Activated T-cell treated with anti-CD3 and anti-CD28 coated beads, Interleukin-2, amount 50 U/mL, for 4 hours (primary cell): Measurements from ENCODE around the gene CATSPERB. TPM values are rescaled to one million over a fixed set of nuclear protein-coding genes. Genes with fewer than 3 reads are reported as not detected.
"Not testable (repeated sequence)": the region's sequence is repeated elsewhere in the genome, so short reads cannot be mapped to it uniquely, and the experiment has no call there.

Experiments
- ATAC-seq, 2 donors: fragments of 200-7000 bp; cut with Tn5 transposase; one replicate each; pipeline ENCODE4 v1.10.0; 2021
- DNase-seq: peaks from one replicate; pipeline ENCODE4 v3.0.0-alpha.2; 2020
- H3K27me3 Mint-ChIP-seq: one replicate; pipeline ENCODE4 v1.8.0; 2021; ENCODE audit warnings: low read depth, mixed read lengths
- H3K36me3 Mint-ChIP-seq: one replicate; pipeline ENCODE4 v1.8.0; 2022; ENCODE audit warnings: mixed read lengths; ENCODE audit not compliant: insufficient read depth
- H3K4me1 Mint-ChIP-seq: one replicate; pipeline ENCODE4 v1.8.0; 2021; ENCODE audit warnings: low read depth, mixed read lengths
- H3K4me3 Mint-ChIP-seq: one replicate; pipeline ENCODE4 v1.8.0; 2021; ENCODE audit warnings: mild to moderate bottlenecking, moderate library complexity, mixed read lengths
- H3K9me3 Mint-ChIP-seq: one replicate; pipeline ENCODE4 v1.8.0; 2021; ENCODE audit warnings: mixed read lengths
- total RNA-seq, 3 donors: library from RNA; stranded (reverse); gene quantifications; one replicate each; pipeline ENCODE4 v1.2.1, GENCODE V29; 2021

Gene CATSPERB
- total RNA-seq, 3 donors from 2014 or later = 0.05 to 0.21 (median 0.08) TPM

DNA sequence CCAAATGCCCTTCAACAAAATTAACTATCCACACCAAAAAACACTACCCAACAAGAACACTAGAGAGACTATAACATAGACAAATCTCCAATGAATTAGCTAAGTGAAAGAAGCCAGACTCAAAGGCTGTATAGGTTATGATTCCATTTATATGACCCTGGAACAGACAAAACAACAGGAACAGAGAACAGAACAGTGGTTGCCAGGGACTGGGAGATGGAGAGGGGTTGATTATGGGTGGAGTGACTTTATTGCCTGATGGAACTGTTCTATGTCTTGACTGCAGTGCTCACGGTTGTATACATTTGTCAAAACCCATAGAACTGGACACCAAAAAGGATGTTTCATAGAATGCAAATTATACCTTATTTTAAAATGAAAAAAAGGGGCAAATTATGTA is 14.9 kb downstream of the CATSPERB start:
- Mint-ChIP-seq H3K27me3 (no peaks in the 10 kb centered on the region), H3K4me3 (no peak overlapping the region), H3K4me1 (peaks cover 7% of the 10 kb centered on the region), H3K9me3 (no peaks in the 10 kb centered on the region), H3K36me3 (peaks cover under 1% of the 10 kb centered on the region)
- DNase-seq (no peak), ATAC-seq (no peak)

DNA sequence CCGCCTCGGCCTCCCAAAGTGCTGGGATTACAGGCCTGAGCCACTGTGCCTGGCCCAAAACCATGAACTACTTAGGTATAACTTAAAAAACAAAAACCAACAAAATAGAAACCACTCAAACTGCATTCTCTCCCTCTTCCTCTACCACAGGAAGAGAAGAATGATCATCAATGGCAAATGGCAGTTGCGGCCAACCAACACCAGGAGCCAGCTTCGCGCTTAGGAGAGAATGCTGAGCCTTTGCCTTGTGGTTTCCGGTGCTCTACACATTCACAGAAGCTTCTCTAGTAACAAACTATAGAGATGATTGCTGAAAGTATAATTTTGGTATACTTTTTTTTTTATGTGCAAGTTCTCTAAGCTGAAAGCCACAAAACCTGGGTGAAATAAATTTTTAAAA is 17.1 kb downstream of the CATSPERB start:
- Mint-ChIP-seq H3K9me3 (no peaks in the 10 kb centered on the region), H3K4me3 (no peak overlapping the region), H3K4me1 (peaks cover 5% of the 10 kb centered on the region), H3K36me3 (no peaks in the 10 kb centered on the region), H3K27me3 (no peaks in the 10 kb centered on the region)
- ATAC-seq (no peak), DNase-seq (no peak)

DNA sequence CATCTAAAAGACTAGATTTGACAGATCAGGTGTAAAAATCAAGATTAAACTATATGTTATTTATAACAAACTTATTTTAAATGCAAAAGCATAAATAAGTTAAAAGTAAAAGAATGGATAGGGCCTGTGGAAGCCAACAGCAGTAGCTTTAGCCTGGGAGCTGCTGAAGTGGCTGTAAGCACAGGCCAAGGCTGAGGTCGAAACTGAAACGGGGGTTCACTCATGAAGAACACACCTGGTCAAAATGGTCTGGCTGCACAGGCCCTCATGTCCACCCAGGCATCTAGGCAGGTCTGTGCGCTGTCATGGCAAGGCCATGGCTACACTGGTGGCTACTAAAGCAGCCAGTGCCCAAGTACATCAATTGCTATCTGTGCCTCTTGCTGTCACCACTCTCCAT is 23.1 kb downstream of the CATSPERB start:
- DNase-seq (no peak), ATAC-seq (no peak)
- Mint-ChIP-seq H3K4me3 (no peak overlapping the region), H3K27me3 (no peaks in the 10 kb centered on the region), H3K9me3 (no peaks in the 10 kb centered on the region), H3K4me1 (no peaks in the 10 kb centered on the region), H3K36me3 (no peaks in the 10 kb centered on the region)

DNA sequence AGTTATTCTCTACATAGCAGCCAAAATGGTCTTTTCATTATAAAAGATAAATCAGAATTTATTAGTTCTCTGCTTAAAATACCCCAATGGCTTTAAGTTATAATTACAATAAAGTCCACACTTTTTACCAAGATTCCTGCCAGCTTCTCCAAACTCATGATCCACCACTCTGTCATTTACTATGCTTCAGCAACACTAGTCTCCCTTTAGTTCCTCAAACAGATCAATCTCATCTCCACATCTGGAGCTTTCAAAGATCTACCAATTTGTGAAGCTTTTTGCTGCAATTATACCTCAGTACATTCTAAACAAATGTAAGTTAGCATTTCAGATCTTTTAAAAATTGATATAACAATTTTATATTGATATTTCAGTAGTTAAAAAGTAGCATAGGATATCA is 24.9 kb downstream of the CATSPERB start:
- Mint-ChIP-seq H3K4me1 (no peaks in the 10 kb centered on the region), H3K36me3 (no peaks in the 10 kb centered on the region), H3K27me3 (no peaks in the 10 kb centered on the region), H3K9me3 (no peaks in the 10 kb centered on the region), H3K4me3 (no peak overlapping the region)
- no peak for ATAC-seq
- DNase-seq = no peak

DNA sequence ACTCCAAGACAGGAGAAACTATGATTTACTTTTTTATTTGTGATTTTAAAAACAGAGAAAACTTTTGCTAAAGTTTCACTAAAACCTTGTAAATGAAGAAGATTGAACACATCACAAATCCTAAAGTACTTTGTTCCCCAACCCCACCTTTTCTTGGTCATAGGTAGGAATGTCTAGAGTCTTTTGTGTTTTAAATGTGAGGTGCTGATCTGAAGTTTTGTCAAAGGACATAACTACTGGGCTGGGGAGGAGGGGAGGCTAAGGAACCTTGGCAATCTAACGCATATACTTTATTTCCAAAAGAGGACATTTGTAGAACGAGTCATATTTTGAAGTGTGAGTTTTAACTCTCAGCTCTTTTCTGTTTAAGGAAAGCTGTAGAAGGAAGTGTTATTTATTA is 37.2 kb downstream of the CATSPERB start:
- Mint-ChIP-seq H3K9me3 (peaks cover 16% of the 10 kb centered on the region), H3K36me3 (no peaks in the 10 kb centered on the region), H3K4me3 (no peak overlapping the region), H3K27me3 (peaks cover 6% of the 10 kb centered on the region), H3K4me1 (no peaks in the 10 kb centered on the region)
- ATAC-seq = no peak
- no peak for DNase-seq

DNA sequence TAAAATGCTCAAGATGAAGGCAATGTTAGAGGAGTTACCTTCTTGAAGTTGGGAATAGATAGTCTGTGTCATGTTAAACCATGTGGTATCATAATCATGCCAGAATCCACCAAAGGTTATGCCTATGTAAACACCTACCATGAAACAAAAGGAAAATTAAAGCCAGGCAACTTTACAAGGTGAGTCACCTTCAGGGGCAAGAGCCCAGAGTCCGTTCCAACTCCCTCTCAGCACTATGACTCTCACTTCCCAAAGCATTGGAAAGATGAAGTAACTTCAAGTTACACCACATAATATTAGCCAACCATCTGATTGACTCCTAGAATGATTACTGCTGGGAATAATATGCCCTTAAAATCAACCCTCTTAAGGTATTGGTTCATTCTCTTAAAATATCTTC is 38.5 kb downstream of the CATSPERB start:
- Mint-ChIP-seq H3K27me3 (peaks cover 6% of the 10 kb centered on the region), H3K4me1 (no peaks in the 10 kb centered on the region), H3K36me3 (no peaks in the 10 kb centered on the region), H3K4me3 (no peak overlapping the region), H3K9me3 (peaks cover 16% of the 10 kb centered on the region)
- ATAC-seq = no peak
- DNase-seq = no peak

DNA sequence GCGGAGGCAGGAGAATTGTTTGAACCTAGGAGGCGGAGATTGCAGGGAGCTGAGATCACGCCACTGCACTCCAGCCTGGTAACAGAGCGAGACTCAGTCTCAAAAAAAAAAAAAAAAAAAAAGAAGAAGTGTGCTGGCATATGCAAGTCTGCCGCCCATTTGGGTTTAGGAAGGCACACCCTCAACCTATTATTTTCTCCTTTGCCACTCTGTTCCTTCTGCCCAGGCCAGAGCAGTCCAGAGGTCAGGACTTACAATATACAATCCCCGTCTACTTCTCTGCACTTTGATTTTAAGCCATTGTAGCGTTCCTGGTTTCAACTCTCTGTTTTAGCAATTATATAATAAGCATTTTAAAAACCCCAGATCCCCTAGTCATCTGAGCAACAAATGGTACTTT is 39.8 kb downstream of the CATSPERB start:
- Mint-ChIP-seq H3K4me3 (no peak overlapping the region), H3K4me1 (no peaks in the 10 kb centered on the region), H3K36me3 (no peaks in the 10 kb centered on the region), H3K27me3 (peaks cover 5% of the 10 kb centered on the region), H3K9me3 (peaks cover 6% of the 10 kb centered on the region)
- ATAC-seq (no peak), DNase-seq (no peak)

DNA sequence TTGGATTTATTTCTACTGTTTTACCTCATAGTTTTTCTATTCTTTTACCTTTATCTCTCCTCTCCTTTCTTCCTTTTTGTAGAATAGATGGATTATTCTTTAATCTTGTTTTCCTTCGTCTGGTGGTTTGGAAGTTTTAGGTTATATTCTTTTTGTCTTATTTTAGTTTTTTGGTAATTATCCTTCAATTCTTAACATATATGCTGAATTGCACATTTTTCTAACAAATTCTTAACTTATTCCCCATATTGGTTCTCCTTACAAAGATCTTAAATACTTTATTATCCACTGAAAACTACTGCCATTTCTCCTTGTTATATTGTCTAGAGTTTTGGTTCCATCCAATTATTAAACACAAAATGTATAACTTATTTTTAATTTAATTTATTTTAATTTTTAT is 42.3 kb downstream of the CATSPERB start:
- DNase-seq (no peak), ATAC-seq (no peak)
- H3K4me1 Mint-ChIP-seq = no peaks in the 10 kb centered on the region
- H3K4me3 Mint-ChIP-seq = no peak overlapping the region
- H3K36me3 Mint-ChIP-seq = no peaks in the 10 kb centered on the region
- H3K27me3 Mint-ChIP-seq = no peaks in the 10 kb centered on the region
- peaks cover 4% of the 10 kb centered on the region for H3K9me3 Mint-ChIP-seq

DNA sequence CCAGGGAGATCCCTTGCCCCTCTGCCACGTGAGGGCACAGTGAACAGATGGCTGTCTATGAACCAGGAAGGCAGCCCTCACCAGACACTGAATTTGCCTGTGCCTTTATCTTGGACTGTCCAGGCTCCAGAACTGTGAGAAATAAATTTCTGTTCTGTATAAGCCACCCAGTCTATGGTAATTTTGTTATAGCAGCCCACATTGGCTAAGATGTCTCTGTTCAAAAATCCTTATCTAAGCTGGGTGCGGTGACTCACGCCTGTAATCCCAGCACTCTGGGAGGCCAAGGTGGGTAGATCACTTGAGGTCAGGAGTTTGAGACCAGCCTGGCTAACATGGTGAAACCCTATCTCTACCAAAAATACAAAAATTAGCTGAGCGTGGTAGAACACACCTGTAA is 44.5 kb downstream of the CATSPERB start:
- not testable (repeated sequence) for H3K4me1 Mint-ChIP-seq, H3K4me3 Mint-ChIP-seq, DNase-seq, H3K9me3 Mint-ChIP-seq, ATAC-seq, H3K36me3 Mint-ChIP-seq, H3K27me3 Mint-ChIP-seq

DNA sequence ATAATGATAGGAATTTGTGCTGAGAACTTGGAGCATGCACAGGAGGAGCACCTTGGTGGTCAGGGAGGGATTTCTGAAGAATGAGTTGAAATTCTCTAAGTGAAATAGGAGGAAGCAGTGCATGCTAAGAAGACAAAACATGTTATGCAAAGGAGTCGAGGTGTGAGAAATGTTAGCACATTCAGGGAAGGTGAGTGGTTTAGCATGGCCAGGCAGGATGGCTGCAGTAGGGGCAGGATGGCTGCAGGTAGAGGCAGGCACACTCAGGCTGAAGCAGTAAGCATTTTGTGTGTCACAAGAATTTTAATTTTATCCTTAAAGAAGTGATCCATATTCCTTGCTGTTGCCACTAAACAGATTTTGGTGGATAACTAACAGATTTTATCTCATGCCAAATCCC is 46.3 kb downstream of the CATSPERB start:
- no peak for DNase-seq

DNA sequence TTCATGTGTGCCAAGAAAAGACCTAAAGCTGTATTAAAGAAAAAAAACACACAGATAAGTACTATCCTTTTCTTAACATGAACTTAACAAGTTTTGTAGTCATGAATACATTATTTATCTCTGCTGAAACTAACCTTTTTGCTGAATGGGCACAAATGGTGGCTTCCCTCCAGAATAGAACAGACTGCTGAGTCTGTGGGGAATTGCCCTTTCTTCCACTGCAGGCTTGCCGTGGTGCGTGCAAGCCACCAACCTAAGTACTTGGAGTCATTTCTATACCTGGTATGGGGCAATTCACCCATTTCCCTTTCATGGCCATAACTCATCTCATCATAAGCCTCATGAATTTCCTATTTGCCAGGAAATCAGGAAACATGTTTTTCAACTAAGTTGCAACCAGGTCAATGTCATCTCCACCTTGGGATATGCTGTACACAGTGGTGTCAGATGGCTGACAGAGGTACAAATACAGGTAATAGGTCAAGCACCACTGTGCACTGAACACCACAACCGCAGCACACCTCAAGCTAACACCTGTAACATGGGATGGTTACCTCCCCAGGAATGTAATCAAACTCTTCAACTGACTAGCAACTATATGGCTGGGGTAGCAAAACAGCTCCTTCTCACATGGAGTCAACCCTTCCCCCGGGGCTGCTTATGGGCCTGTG is 49.9 kb downstream of the CATSPERB start:
- H3K27me3 Mint-ChIP-seq = no peaks in the 10 kb centered on the region
- ATAC-seq (peak; percentile 30 to 54), DNase-seq (no peak)
- no peaks in the 10 kb centered on the region for H3K9me3 Mint-ChIP-seq
- peaks cover 1% of the 10 kb centered on the region for H3K4me1 Mint-ChIP-seq
- peaks cover 2% of the 10 kb centered on the region for H3K36me3 Mint-ChIP-seq
- H3K4me3 Mint-ChIP-seq = no peak overlapping the region

More for the DNA sequence above, 46.3 kb downstream of the CATSPERB start:
- H3K4me1 Mint-ChIP-seq = peaks cover 1% of the 10 kb centered on the region
- H3K27me3 Mint-ChIP-seq = no peaks in the 10 kb centered on the region
- no peaks in the 10 kb centered on the region for H3K36me3 Mint-ChIP-seq
- no peak overlapping the region for H3K4me3 Mint-ChIP-seq
- H3K9me3 Mint-ChIP-seq = peaks cover 2% of the 10 kb centered on the region
- no peak for ATAC-seq

DNA sequence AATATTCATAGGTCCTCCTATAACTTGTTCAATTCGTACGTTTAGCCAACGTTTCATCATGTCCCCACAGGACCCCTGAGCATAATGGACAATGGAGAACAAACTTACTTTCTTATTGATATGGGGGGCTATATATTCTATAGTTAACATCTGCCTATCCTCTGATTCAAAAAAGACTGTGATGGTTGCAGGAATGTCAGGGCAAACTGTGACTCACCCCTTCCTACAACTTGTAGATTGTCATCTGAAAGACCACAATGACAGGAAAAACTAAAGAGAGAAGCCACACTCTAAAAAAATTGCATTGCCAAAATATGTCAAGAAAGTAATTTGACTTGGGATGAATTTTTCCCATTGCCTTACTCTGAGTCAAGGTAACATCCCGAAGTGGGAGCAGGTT is 50.8 kb downstream of the CATSPERB start:
- peaks cover 2% of the 10 kb centered on the region for H3K36me3 Mint-ChIP-seq

DNA sequence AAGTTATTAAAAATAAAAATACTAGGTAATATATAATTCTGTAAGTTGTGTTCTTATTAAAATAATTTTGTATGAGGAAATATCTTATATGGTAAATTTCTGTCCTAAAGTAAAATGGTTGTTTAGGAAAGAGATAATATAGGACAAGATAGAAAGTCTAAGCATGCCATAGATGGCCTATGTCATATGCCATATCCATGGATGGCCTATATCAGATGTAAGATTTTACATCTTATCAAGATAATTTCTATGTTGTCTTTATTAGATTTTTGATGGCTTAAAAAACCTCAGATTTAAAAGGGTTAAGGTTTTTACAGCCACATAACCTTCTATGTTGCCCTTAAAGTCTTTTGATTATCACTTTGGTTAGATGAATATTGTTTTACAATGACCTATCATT is 52.6 kb downstream of the CATSPERB start:
- ATAC-seq (no peak), DNase-seq (no peak)
- no peaks in the 10 kb centered on the region for H3K9me3 Mint-ChIP-seq
- H3K27me3 Mint-ChIP-seq = no peaks in the 10 kb centered on the region
- H3K36me3 Mint-ChIP-seq = peaks cover 4% of the 10 kb centered on the region
- peaks cover 1% of the 10 kb centered on the region for H3K4me1 Mint-ChIP-seq
- H3K4me3 Mint-ChIP-seq = no peak overlapping the region

More for the DNA sequence above, 50.8 kb downstream of the CATSPERB start:
- Mint-ChIP-seq H3K9me3 (no peaks in the 10 kb centered on the region), H3K4me3 (no peak overlapping the region), H3K4me1 (peaks cover 1% of the 10 kb centered on the region), H3K27me3 (no peaks in the 10 kb centered on the region)
- ATAC-seq (no peak), DNase-seq (no peak)

DNA sequence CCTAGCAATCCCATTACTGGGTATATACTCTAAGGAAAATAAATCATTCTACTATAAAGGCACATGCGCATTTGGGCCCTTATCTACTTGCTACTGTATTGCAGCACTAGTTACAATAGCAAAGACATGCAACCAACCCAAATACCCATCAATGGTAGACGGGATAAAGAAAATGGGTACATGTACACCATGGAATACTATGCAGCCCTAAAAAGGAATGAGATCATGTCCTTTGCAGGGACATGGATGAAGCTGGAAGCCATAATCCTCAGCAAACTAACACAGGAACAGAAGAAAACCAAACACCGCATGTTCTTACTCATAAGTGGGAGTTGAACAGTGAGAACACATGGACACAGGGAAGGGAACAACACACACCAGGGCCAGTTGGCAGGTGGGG is 54.2 kb downstream of the CATSPERB start:
- not testable (repeated sequence) for ATAC-seq, H3K4me3 Mint-ChIP-seq, H3K36me3 Mint-ChIP-seq, H3K4me1 Mint-ChIP-seq, DNase-seq, H3K9me3 Mint-ChIP-seq, H3K27me3 Mint-ChIP-seq

DNA sequence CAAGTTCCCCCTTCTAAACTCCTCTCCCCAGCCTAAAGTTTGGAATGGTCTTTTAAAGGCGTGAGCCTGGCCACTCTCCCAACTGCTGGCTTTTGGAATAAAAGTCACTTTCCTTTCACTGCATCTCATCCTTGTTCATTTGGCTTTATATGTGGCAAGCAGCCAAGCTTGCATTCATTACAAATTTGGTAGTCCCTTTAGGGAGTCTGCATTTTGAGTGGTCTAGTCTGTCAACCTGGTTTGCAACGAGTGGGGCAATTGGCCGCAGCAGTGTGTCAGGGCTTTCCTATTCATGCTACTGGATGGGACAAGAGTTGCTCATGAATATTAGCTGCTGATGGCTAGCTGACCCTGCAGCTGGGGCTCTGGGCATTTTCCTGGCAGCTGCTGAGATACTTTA is 57.0 kb downstream of the CATSPERB start:
- Mint-ChIP-seq H3K27me3 (no peaks in the 10 kb centered on the region), H3K9me3 (no peaks in the 10 kb centered on the region), H3K36me3 (peaks cover 4% of the 10 kb centered on the region), H3K4me1 (no peaks in the 10 kb centered on the region), H3K4me3 (no peak overlapping the region)
- no peak for ATAC-seq
- no peak for DNase-seq

DNA sequence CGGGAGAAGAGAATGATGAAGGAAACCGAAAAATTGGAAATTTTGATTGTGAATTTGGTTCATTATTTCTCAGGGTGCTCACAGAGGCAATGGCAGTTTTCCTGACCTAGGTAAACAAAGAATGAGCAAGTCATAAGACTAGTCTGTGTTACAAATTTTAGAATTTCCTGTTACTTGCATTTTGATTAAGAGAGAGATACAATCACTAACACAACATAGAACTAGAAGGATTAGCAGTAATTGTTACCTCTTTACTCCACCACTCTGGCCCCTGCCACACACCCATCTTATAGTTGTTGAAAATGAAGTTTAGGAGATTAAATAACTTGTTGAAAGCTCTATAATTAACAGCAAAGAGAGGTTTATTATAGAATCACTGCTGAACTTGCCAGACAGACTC is 62.0 kb downstream of the CATSPERB start:
- Mint-ChIP-seq H3K9me3 (no peaks in the 10 kb centered on the region), H3K36me3 (peaks cover 4% of the 10 kb centered on the region), H3K27me3 (no peaks in the 10 kb centered on the region), H3K4me3 (no peak overlapping the region), H3K4me1 (no peaks in the 10 kb centered on the region)
- no peak for ATAC-seq
- DNase-seq = no peak
